HG03558 (cell line): Measurements from ENCODE around the gene NUP205.
"Not testable (repeated sequence)": the region's sequence is repeated elsewhere in the genome, so short reads cannot be mapped to it uniquely, and the experiment has no call there.

Experiments used
- ATAC-seq: cut with Tn5 transposase; IDR thresholded peaks from one replicate; pipeline ENCODE4 v1.9.1; 2021; ENCODE audit warnings: moderate number of reproducible peaks; ENCODE audit not compliant: unreplicated experiment; ENCODE audit errors: extremely low read depth

Gene NUP205

DNA sequence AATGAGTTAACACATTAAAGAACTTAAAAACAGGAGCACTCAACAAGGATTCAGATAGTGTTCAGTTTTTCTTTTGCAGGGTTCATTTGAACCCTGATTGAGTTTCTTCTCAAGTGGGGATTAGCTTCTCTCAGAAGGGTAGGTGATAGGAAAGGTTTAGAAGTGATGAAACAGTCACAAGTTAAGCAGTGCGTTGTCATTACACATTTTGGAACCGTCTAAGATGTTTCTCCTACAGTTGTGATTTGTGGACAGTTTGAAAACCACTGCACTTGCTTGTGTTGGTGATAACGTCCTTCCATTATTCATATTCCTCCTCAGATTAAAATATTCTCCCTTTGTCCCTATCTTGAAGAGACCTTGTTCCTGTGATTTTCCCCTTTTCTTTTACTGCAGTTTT is 107.3 kb downstream of the NUP205 start:
- no peak for ATAC-seq

DNA sequence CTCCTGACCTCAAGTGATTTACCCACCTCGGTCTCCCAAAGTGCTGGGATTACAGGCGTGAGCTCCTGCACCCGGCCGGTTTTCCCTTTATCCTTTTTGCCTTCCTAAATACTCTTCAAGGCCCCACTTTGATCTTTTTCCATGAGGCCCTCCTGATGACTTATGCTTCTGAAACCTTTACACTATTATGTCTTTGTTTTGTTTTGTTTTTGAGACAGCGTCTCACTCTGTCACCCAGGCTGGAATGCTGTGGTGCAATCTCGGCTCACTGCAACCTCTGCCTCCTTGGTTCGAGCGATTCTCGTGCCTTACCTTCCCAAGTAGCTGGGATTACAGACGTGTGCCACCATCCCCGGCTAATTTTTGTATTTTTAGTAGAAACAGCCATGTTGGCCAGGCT is 108.4 kb downstream of the NUP205 start:
- no peak for ATAC-seq

DNA sequence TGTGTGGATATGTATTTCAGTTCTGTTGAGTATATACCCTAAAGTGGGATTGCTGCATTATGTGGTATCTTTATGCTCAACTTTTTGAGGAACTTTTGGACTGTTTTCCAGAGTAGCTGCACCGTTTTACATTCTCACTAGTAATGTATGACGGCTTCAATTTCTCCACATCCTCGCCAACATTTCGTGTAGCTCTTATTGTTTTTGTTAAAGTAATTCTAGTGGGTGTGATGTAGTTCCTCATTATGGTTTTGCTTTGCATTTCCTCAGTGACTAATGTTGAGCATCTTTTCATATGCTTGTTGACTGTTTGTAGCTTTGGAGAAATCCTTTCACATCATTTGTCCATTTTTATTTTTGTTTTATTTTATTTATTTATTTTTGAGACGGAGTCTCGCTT is 109.1 kb downstream of the NUP205 start:
- ATAC-seq: no peak

GRCh38 chr7:135667626-135668025 is 109.9 kb downstream of the NUP205 start:
- not testable (repeated sequence) for ATAC-seq

- ATAC-seq: not testable (repeated sequence)
These were observed 111.2 kb downstream of the NUP205 start for GRCh38 chr7:135668852-135669395.

DNA sequence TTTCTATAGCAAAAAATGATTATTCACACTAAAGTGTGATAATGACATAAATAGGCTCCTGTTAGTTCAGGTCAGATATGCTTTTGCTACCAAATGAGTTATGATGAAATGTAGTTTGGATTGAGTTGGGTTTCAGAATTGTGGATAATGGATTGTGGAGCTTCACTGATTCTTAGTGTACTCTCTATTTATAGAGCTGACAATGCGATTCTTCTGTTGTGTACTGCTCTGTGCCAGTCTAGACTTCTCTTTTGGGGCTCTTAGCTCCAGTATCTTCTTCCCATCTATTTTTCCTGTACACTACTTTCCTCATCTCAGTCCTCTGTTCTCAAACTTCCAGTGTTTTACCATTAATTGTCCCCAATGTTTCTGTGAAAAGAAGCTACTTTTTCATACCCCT is 112.1 kb downstream of the NUP205 start:
- ATAC-seq: no peak

DNA sequence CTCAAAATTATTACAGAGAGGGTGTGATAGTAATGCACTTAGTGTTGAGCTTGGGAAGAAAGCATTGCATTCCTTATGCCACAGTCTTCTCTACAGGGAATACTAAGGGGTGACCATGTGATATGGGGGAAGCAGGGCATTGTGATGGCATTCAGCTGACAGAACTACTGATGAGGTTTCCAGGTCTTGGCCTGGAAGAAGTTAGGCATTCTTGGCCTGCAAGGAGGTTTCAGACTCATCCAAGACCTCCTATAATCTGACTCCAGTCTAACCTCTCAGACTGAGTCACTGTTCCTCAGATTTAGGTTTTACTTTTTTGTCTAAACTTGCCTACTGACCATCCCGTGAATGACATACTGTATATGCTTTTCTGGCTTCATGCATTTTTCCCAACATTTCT is 112.5 kb downstream of the NUP205 start:
- no peak for ATAC-seq

DNA sequence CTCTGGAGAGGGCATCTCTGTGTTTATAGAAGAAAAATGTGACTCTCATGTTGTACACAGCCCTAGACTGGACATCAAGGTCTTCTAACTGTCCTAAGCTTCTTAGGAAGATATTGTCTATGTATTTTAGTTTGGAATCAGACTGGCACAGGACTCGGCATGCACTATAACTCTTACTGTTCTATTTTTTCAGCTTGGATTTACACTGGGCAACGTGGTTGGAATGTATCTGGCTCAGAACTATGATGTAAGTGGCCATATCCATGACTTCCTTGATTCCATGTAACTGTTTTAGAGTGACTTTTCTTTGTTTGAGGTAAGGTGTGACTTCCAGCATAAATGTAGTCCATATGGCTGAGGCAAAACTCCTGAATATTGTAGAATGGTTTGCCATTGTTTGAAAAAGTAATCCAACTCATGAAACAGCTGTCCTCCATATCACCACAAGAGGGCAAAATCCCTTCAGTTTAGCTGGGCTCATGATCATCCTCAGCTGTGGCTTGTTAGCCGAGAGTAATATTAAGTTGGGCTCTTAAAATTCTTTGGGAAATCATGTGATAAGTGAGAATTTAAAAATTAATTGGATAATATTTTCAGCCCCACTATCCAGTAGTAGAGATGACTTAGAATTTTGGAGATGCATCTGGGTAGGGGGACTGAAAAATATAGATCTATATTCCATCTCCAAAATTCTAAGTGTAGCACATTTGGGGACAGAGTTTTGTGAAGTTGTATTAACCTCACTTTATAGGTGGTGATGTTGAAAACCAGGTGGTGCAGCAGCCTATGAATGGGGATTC is 115.0 kb downstream of the NUP205 start:
- no peak for ATAC-seq

- no peak for ATAC-seq
These were observed 115.6 kb downstream of the NUP205 start for GRCh38 chr7:135673360-135673706.

DNA sequence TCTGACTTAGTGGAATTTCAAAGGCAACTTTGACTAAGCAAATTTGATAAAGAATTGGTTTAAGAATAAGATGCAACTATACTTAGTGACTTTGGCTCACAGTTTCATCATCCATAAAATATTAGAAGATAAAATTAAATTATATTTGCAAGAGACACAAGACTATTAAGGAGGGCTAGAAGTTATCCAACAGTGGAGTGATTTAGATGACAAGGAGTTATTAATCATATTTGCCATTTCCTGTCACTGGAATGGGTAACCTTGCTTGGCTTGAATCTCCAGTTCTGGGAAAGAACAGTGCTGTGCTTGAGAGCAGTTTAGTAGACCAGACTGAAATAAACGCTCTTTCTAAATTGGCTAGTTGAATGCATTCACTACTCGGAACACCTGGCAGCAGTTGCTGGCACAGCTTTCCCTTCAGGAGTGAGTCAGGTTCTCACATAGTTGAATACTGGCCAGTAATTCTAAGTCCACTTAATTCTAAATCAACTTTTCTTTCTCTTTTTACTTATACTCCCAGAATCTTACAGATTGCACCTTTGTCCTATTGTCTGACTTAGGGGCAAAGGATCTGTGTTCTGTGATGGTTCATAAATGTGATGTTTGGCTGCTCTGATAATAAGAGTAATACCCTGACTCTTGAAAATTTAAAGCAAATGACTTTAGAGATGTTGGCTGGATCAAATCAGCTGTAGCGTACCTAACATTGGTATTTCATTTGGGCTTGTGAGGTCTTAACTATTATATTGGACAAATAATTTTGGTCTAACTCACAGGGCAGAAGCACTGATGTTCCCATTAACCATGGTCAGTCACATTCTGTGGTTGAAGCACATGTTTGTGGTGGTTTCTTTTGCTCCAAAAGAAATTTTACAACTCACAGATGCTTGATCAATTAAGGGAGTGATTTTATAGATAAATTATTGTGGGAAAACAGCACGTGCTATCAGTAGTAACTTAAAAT is 121.2 kb downstream of the NUP205 start:
- ATAC-seq: no peak

DNA sequence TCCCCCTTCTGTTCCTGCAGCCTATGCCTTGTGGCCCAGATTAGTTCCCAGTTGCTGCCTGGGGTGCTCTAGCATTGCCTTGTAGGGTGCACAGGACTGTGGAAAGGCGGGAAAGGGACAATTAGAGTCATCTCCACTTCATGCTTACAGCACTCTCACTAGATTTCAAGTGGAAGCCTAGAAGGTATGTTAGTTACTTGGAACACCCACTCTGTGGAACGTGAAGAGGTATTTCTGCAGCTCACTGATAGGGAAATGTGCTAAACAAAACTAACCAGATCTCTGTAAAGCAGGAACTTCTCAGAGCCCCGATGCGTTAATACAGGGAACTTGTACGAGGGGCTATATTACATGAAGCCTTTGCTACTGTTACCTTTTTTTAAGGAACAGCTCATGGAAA is 124.0 kb downstream of the NUP205 start:
- ATAC-seq: no peak

DNA sequence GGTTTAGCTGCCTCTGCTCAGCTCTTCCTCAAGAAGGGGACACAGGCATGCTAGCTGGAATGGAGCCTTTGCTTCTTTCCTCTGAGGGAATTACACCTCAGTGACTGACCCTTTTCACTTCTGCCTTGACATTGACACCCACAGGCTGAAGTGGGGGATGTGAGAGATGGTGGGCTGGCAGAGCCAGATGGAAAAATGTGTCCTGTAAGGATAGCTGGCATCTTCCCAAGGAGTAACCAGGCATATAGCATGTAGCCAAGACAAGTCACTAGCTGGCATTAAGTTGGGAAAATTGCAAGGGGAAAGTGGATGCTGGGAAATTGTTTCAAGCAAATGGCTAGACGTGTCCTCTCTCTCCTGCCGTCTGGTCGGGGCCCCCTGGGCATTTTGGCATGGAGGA is 124.5 kb downstream of the NUP205 start:
- ATAC-seq: no peak

DNA sequence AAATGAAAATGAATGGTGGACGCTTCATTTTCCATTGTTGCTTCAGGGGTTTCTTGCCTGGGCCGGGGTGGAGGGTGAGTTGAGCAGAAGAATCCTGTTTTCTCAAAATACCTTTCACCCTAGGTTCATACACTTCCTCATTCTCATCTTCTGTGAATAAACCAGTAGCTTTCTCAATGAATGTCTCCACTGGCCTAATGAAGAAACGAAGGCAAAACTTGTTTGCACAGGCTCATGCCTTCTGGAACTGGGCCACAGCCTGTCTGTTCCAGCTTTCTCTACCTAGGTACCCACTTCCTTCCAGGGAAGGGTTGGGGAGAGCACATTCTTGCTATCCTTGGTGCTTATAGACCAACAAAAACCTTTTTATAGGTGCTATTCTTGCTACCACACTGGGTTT is 125.9 kb downstream of the NUP205 start:
- ATAC-seq: no peak

DNA sequence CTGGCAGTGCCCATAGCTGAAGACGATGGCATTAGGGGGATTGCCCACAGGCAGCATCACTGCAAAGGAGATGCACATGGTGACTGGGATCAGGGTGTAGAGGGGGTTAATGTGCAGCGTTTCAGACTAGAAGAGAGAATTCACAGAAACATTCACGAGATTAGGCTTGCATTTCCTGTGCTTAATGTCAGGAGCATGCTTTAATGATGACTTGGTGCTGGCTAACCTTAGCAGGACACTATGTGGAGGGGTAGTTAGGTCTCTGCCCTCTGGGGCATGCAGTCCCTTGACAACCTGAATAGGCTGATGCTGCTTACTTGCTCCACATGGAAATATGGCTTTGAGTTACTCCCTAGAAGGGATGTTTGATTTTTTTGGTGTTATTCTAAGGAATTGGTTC is 126.4 kb downstream of the NUP205 start:
- no peak for ATAC-seq

DNA sequence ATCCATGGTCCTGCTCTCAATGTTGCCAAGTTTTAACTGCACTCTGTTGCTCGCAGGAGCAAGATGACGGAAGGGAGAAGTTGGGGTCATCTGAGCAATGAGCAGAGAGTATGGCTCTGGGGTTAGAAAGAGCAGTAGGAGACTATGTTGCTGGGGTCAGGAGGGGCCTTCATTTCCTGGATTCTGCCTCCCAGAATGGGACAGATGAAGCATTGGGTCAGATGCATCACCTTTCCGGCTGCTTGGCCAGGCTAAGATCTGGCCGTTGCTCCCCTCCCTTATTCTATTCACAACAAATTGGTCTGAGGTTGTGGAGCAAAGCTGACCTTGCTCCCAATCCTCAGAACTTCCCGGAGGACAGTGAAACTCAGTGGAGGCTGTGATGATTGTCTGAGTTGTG is 127.0 kb downstream of the NUP205 start:
- ATAC-seq: no peak

DNA sequence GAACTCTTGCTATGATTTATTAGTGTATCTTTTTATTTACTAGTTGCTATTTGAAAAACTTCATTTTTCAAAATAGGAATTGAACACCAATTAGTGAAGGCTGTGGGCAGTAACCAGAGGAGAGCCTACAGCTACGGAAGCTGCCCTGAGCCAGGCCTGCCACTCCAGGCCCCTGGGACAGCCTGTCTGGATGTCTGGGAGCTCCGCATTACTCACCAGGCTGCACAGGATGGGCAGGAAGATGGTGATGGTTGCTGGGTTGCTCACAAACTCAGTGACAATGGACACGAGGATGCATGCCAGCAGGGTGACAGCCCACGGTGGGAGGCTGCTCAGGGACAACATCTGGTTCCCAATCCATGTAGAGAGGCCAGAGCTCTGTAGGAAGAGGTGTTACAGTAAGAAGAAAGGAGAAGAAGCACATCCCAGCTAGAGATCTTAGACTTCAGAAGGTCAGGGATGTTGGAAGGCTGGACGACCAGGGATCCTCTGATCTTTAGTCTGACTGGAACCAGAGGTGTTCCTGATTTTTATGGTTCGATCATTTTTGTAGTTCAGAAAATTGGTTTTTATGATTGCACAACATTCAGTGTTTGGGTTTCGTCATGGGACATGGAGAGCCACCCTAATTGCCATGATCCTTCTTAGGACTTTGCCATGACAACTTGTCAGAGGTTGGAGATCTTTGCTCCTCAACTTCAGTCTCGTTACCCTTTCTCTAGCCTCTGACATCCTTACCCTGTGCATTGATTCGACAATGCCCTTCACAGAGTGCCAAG is 127.8 kb downstream of the NUP205 start:
- ATAC-seq: no peak

DNA sequence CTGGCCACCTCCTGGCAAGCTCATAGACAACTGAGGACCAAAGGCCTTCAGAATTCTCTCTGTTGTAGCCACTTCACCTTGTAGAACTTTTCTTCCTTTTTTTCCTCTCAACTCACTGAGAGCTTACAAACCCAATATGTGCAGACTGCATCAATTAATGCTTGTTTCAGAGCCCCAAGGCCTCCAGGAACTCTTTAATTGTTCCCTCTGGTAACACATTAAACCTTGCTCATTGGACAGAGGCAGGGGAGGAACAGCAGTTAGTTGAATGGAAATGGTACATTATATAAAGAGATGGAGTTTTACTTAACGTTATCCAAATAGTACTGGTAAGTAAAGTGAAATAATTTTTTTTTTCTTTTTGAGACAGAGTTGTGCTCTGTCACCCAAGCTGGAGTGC is 129.7 kb downstream of the NUP205 start:
- ATAC-seq: no peak

GRCh38 chr7:135690566-135690965 is 132.8 kb downstream of the NUP205 start:
- ATAC-seq: no peak

DNA sequence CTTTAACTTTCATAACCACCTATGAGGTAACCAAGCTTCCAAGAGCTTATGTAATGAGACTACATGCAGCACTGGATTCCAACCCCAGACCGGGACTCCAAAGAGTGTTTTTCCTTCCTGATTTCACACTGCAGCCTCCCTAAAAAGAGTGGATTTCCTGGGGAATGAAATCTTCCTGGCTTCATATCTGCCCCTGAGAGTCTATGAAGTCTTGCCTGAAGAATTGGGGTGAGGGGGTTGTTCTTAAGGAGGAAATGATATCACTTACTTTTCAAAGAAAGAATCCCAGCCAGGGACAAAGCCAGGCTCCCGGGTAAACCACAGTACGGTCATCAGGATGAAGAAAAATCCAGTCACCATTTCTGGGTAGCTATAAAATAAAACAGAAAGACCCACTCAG is 134.3 kb downstream of the NUP205 start:
- ATAC-seq: no peak

- not testable (repeated sequence) for ATAC-seq
These were observed 134.9 kb downstream of the NUP205 start for GRCh38 chr7:135692606-135693005.
